ENCODE data around the gene SRA1. TPM values are rescaled to one million over a fixed set of nuclear protein-coding genes. Genes with fewer than 3 reads are reported as not detected.

SRA1 gene
- total and polyA plus RNA-seq, 4 donors, result 12.9 to 41.1 (median 19.8) TPM

- TF ChIP-seq REST (IDR thresholded peaks at IDR 0.05) (no peak), HNF4A (conservative IDR thresholded peaks at IDR 0.05) (no peak)
These were observed 44.9 kb upstream of the SRA1 start (continued) for GRCh38 chr5:140602147-140602546.

GRCh38 chr5:140600096-140600495 is 42.8 kb upstream of the SRA1 start:
- Histone ChIP-seq H3K4me3 (ENCODE audit: low read depth in 1 of 3, low read length in 3 of 3) (no peak overlapping the region), H3K27me3 (ENCODE audit: control insufficient read depth in 4 of 4, insufficient read depth in 4 of 4, low read length in 3 of 4) (no peaks in the 10 kb centered on the region)

GRCh38 chr5:140598836-140599235 is 41.6 kb upstream of the SRA1 start:
- TF ChIP-seq HNF4G (IDR thresholded peaks at IDR 0.05), result no peak
- H3K36me3 ChIP-seq (ENCODE audit: control insufficient read depth in 4 of 4, insufficient read depth in 3 of 4, low read depth in 1 of 4, low read length in 3 of 4), result no peaks in the 10 kb centered on the region
- DNase-seq (ENCODE audit: low spot score), result no peak

More at GRCh38 chr5:140600096-140600495, 42.8 kb upstream of the SRA1 start:
- peaks cover 18 to 36% (median 19%) of the 10 kb centered on the region in 4 donors for H3K4me1 ChIP-seq (ENCODE audit: control insufficient read depth in 4 of 4, insufficient read depth in 4 of 4, low read length in 3 of 4)
- no peak for DNase-seq (ENCODE audit: low spot score)
- TF ChIP-seq NR2F2 (IDR thresholded peaks at IDR 0.05) (no peak), HNF4A (conservative IDR thresholded peaks at IDR 0.05) (peak in 1 of 2 donors; percentile 13)
- H3K36me3 ChIP-seq (ENCODE audit: control insufficient read depth in 4 of 4, insufficient read depth in 3 of 4, low read depth in 1 of 4, low read length in 3 of 4), result no peaks in the 10 kb centered on the region
- H3K27ac ChIP-seq (ENCODE audit: low read depth in 1 of 2, low read length in 2 of 2), result no peak overlapping the region
- no peaks in the 10 kb centered on the region for H3K9me3 ChIP-seq (ENCODE audit: control insufficient read depth in 4 of 4, low read length in 3 of 4)
- H3K9ac ChIP-seq (ENCODE audit: low read depth in 1 of 2, low read length in 2 of 2), result no peak overlapping the region

GRCh38 chr5:140596321-140596741 is 39.1 kb upstream of the SRA1 start:
- H3K4me1 ChIP-seq (ENCODE audit: control insufficient read depth in 4 of 4, insufficient read depth in 4 of 4, low read length in 3 of 4), result peaks cover 18 to 32% (median 25%) of the 10 kb centered on the region in 4 donors
- no peaks in the 10 kb centered on the region for H3K36me3 ChIP-seq (ENCODE audit: control insufficient read depth in 4 of 4, insufficient read depth in 3 of 4, low read depth in 1 of 4, low read length in 3 of 4)
- no peaks in the 10 kb centered on the region for H3K9me3 ChIP-seq (ENCODE audit: control insufficient read depth in 4 of 4, low read length in 3 of 4)
- H3K27me3 ChIP-seq (ENCODE audit: control insufficient read depth in 4 of 4, insufficient read depth in 4 of 4, low read length in 3 of 4), result no peaks in the 10 kb centered on the region
- peak overlapping the region; percentile 80 to 96 for H3K27ac ChIP-seq (ENCODE audit: low read depth in 1 of 2, low read length in 2 of 2)
- peak overlapping the region; percentile 1 to 46 (median 7) for H3K4me3 ChIP-seq (ENCODE audit: low read depth in 1 of 3, low read length in 3 of 3)
- WGBS, result 17% methylated on average over 1 of the region's 1 CpG
- peak overlapping the region; percentile 33 to 35 for H3K9ac ChIP-seq (ENCODE audit: low read depth in 1 of 2, low read length in 2 of 2)
- no peak for DNase-seq (ENCODE audit: low spot score)
- no peak for TF ChIP-seq FOXA1 (IDR thresholded peaks at IDR 0.05)
- TF ChIP-seq EGR1 (IDR thresholded peaks at IDR 0.05; ENCODE audit: low read depth in 2 of 2), result no peak
- TF ChIP-seq RAD21 (IDR thresholded peaks at IDR 0.05), result peak in 1 of 2 donors; percentile 34
- TF ChIP-seq REST (IDR thresholded peaks at IDR 0.05), result peak; percentile 76
- peak; percentile 87 to 95 for TF ChIP-seq RXRA (IDR thresholded peaks at IDR 0.05)
- TF ChIP-seq FOXA2 (IDR thresholded peaks at IDR 0.05), result peak; percentile 7
- TF ChIP-seq HNF4A (conservative IDR thresholded peaks at IDR 0.05), result peak; percentile 48 to 62
- peak; percentile 78 for TF ChIP-seq ZBTB33 (IDR thresholded peaks at IDR 0.05)
- TF ChIP-seq, protein P1, sequence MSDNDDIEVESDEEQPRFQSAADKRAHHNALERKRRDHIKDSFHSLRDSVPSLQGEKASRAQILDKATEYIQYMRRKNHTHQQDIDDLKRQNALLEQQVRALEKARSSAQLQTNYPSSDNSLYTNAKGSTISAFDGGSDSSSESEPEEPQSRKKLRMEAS (IDR thresholded peaks at IDR 0.05), result peak; percentile 75
- TF ChIP-seq NR2F2 (IDR thresholded peaks at IDR 0.05), result peak; percentile 20
- peak; percentile 74 for TF ChIP-seq TAF1 (conservative IDR thresholded peaks at IDR 0.05)
- TF ChIP-seq CTCF (IDR thresholded peaks at IDR 0.05; ENCODE audit: low read depth, low read length, missing input control), result no peak
- no peak for TF ChIP-seq HNF4G (IDR thresholded peaks at IDR 0.05)
- TF ChIP-seq GABPA (IDR thresholded peaks at IDR 0.05 in 1 of 2, conservative IDR thresholded peaks at IDR 0.05 in 1 of 2), result no peak

More at GRCh38 chr5:140598836-140599235, 41.6 kb upstream of the SRA1 start:
- Histone ChIP-seq H3K9me3 (ENCODE audit: control insufficient read depth in 4 of 4, low read length in 3 of 4) (no peaks in the 10 kb centered on the region), H3K4me3 (ENCODE audit: low read depth in 1 of 3, low read length in 3 of 3) (no peak overlapping the region), H3K9ac (ENCODE audit: low read depth in 1 of 2, low read length in 2 of 2) (peak overlapping the region in 1 of 2 donors; percentile 5), H3K4me1 (ENCODE audit: control insufficient read depth in 4 of 4, insufficient read depth in 4 of 4, low read length in 3 of 4) (peaks cover 23 to 40% (median 25%) of the 10 kb centered on the region in 4 donors), H3K27me3 (ENCODE audit: control insufficient read depth in 4 of 4, insufficient read depth in 4 of 4, low read length in 3 of 4) (no peaks in the 10 kb centered on the region), H3K27ac (ENCODE audit: low read depth in 1 of 2, low read length in 2 of 2) (peak overlapping the region in 1 of 2 donors; percentile 10)
- WGBS, result 76% methylated on average over 2 of the region's 2 CpGs
